Measurements from ENCODE around the gene KLHDC4. TPM values are rescaled to one million over a fixed set of nuclear protein-coding genes. Genes with fewer than 3 reads are reported as not detected.
"Not testable (repeated sequence)": the region's sequence is repeated elsewhere in the genome, so short reads cannot be mapped to it uniquely, and the experiment has no call there.

KLHDC4 gene
- 10 to 100 TPM; 23.7 to 28.7 (median 28.5) TPM for polyA plus RNA-seq (ENCODE audit: insufficient read length in 4 of 4)

- peak; percentile 72 to 82 (median 76) for DNase-seq (ENCODE audit: low read depth in 4 of 4, low spot score in 3 of 4)
These were observed at the start of gene KLHDC4 for GRCh38 chr16:87765776-87766484. KLHDC4 (minus strand) TSS chr16:87765986; CDS start chr16:87765890, 96 bp downstream.

DNA sequence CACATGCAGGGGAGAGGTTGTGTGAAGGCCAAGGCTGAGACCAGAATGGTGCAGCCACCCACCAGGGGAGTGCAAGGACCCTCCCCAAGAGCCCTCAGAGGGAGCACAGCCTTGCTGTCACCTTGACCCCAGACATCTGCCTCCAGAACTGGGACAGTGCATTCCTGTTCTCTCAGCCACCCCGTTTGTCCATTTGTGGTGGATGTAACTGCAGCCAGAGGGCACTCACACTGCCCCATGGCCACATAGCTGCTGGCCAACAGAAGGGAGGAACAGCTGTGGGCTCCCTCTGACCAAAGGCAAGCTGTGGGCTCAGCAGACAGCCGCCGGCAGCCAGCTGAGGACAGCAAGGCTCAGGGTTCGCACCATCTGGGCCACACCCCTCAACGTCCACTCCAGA lies 49.8 kb upstream of the KLHDC4 start:
- DNase-seq (ENCODE audit: low read depth in 4 of 4, low spot score in 3 of 4) = no peak

DNA sequence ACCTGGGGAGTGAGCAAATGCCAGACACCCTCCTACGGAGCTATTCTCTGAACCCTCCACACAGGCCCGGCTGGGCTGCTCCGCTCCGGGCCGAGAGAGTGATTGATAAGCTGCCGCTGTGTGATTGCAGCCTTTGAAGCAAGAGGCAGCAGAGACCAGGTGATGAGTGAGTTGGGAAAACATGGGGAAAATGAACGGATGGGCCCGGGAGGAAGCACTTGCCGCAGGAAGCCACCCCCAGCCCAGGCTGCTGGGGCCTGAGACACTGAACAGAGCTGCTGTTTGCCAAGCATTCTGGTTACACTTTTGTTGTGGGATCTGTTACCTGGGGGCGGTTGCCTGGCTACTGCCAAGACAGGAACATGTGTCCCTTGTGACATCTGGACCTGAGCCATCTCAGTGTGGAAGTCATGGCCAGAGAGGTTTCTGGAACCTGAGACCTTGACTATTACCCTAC lies 46.4 kb upstream of the KLHDC4 start:
- no peak for DNase-seq (ENCODE audit: low read depth in 4 of 4, low spot score in 3 of 4)

DNA sequence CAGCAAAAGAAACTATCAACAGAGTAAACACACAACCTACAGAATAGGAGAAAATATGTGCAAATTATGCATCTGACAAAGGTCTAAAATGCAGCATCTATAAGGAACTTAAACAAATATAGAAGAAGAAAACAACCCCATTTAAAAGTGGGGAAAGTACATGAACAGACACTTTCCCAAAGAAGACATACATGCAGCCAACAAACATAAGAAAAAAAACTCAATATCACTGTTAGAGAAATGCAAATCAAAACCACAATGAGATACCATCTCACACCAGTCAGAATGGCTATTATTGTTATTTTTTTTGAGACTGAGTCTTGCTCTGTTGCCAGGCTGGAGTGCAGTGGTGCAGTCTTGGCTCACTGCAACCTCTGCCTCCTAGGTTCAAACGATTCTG lies 45.7 kb upstream of the KLHDC4 start:
- DNase-seq (ENCODE audit: low read depth in 4 of 4, low spot score in 3 of 4) = not testable (repeated sequence)

DNA sequence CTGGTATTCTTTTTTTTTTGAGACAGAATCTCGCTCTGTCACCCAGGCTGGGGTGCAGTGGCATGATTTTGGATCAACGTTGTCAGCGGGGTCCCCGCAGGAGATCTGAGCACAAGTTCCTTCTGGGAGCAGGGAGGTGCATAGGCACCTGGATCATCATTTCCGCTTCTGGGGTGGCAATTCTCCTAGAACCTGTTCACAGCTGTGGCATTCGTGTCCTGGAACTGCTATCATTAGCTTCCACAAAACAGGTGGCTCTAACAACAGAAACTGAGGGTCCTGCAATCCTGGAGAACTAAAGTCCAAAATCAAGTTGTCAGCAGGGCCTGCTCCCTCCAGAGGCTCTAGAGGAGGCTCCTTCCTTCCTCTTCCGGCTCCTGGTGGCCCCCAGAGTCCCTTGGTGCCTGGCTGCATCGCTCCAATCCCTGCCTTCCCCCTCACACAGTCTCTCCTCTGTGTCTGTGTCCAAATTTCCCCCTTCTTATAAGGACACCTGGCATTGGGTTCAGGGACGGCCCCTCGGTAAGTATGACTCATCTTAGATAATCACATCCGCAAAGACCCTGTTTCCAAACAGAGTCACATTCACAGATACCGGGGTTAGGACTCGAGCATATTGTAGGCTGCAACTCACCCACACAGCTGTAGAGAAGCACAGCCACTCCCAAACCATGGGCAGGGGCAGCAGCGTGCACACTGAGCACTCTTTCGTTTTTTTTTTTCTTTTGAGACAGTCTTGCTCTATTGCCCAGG lies 43.5 kb upstream of the KLHDC4 start:
- DNase-seq (ENCODE audit: low read depth in 4 of 4, low spot score in 3 of 4) = no peak

DNA sequence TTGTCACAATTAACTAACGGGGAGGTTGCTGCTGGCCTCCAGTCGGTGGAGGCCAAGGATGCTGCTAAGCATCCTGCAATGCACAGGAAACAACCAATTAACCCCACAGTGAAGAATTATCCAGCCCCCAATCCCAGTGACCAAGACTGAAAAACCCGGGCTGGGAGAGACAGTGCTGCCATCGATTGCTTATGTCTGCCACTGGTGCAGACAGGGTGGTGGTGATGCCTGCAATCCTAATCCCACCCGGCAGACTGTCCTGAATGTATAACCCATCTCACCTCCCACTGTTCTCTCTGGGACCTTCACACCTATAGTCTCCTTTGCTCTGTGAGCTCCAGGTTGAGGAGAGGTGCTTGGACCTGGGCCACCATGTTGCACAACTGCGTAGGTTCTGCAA lies 42.3 kb upstream of the KLHDC4 start:
- DNase-seq (ENCODE audit: low read depth in 4 of 4, low spot score in 3 of 4) = no peak

GRCh38 chr16:87806641-87807546 lies 41.1 kb upstream of the KLHDC4 start:
- no peak for DNase-seq (ENCODE audit: low read depth in 4 of 4, low spot score in 3 of 4)

GRCh38 chr16:87806261-87806640 lies 40.5 kb upstream of the KLHDC4 start:
- DNase-seq (ENCODE audit: low read depth in 4 of 4, low spot score in 3 of 4) = no peak

DNA sequence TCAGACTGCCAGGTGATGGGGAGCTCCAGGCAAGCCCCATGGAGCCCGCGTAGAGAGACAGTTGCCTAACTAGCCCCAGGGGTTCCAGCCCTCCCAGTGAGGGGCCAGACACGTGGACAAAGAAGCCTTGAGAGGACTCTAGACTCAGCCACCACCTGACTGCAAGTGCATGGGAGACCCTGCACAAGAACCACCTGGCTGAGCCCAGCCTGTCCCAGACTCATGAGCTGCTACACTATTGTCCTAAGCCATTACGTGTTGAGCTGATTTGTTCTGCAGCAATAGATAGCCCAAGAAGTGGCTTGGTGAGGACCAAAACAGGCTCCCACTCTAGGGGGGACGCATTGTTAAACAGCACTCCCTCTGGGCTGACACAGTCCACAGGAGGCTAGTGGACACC lies 37.6 kb upstream of the KLHDC4 start:
- DNase-seq (ENCODE audit: low read depth in 4 of 4, low spot score in 3 of 4) = no peak

DNA sequence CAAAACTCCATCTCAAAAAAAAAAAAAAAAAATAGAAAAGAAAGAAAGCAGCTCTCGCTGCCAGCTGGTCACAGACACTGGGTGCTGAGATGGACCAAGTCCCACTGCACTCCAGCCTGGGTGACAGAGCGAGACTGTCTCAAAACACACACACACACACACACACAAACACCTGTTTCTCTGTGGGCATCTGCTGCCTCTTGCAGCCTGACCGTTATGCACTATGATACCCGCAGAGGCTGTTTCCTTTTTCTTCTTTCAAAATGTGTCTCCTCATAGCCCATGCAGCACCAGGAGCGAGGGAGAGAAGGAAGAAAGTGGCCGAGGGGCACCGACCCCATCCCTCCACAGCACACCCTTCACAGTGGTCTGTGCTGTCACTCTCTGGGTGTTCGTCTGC lies 36.9 kb upstream of the KLHDC4 start:
- no peak for DNase-seq (ENCODE audit: low read depth in 4 of 4, low spot score in 3 of 4)

- no peak for DNase-seq (ENCODE audit: low read depth in 4 of 4, low spot score in 3 of 4)
These were observed 36.0 kb upstream of the KLHDC4 start for GRCh38 chr16:87801679-87802259.

DNA sequence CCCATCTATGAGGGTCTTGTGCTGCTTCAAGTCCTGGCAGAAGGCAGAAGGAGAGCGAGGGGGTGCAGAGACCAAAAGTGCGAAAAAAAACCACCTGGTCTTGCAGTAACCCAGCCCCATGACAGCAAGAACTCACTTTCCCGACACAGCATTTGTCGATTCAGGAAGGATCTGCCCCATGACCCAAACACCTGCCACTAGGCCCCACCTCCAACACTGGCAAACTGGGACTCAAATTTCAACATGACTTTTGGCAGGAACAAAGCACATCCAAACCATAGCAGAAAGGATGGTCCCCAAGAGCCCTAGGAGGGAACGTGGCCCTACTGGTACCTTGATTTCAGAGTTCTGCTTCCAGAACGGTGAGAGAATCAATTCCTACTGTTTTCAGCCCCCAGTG lies 34.7 kb upstream of the KLHDC4 start:
- DNase-seq (ENCODE audit: low read depth in 4 of 4, low spot score in 3 of 4) = no peak

GRCh38 chr16:87795336-87795735 lies 29.6 kb upstream of the KLHDC4 start:
- no peak for DNase-seq (ENCODE audit: low read depth in 4 of 4, low spot score in 3 of 4)

- no peak for DNase-seq (ENCODE audit: low read depth in 4 of 4, low spot score in 3 of 4)
These were observed 28.8 kb upstream of the KLHDC4 start for GRCh38 chr16:87794485-87795078.

- no peak for DNase-seq (ENCODE audit: low read depth in 4 of 4, low spot score in 3 of 4)
These were observed 26.4 kb upstream of the KLHDC4 start for GRCh38 chr16:87792205-87792565.

- DNase-seq (ENCODE audit: low read depth in 4 of 4, low spot score in 3 of 4) = no peak
These were observed 25.8 kb upstream of the KLHDC4 start for GRCh38 chr16:87791295-87792204.

GRCh38 chr16:87790292-87791100 lies 24.7 kb upstream of the KLHDC4 start:
- DNase-seq (ENCODE audit: low read depth in 4 of 4, low spot score in 3 of 4) = no peak

Data from right renal pelvis (tissue), 4 donors.